ENCODE measurements around the gene AZU1. TPM values are rescaled to one million over a fixed set of nuclear protein-coding genes. Genes with fewer than 3 reads are reported as not detected.

Gene AZU1
- total and polyA plus RNA-seq, 2 experiments from 2014 or later: not detected

- Histone ChIP-seq H3K9me3 (ENCODE audit: low read depth) (no peaks in the 10 kb centered on the region), H3K79me2 (ENCODE audit: insufficient read depth) (no peaks in the 10 kb centered on the region), H3K9ac (no peak overlapping the region), H2AFZ (no peak overlapping the region), H3K9me2 (ENCODE audit: insufficient read depth) (no peaks in the 10 kb centered on the region), H3K36me3 (ENCODE audit: low read depth) (no peaks in the 10 kb centered on the region), H3K27ac (no peak overlapping the region), H3K4me1 (ENCODE audit: insufficient read depth) (no peaks in the 10 kb centered on the region), H3F3A (ENCODE audit: insufficient read depth) (no peaks in the 10 kb centered on the region), H3K4me2 (ENCODE audit: unreplicated experiment) (no peak overlapping the region), H4K20me1 (ENCODE audit: insufficient read depth) (no peaks in the 10 kb centered on the region), H3K4me3 (no peak overlapping the region), H3K27me3 (replicated peaks; ENCODE audit: insufficient read depth) (no peaks in the 10 kb centered on the region)
- TF ChIP-seq EZH2phosphoT487 (IDR thresholded peaks at IDR 0.05; ENCODE audit: insufficient read depth, low read depth) (no peak), EZH2 (IDR thresholded peaks at IDR 0.05; ENCODE audit: insufficient read depth, poor library complexity, severe bottlenecking) (no peak)
- in situ Hi-C loops (cut with MboI): no loop called here
- no peak for DNase-seq
- WGBS, 2 experiments (ENCODE audit: low coverage in 1 of 2, low lambda C conversion rate in 2 of 2, missing lambda C conversion rate in 2 of 2): 87 to 92% methylated on average over 26 to 29 of the region's 37 CpGs
These were observed 52.2 kb downstream of the AZU1 start for GRCh38 chr19:879711-880438.

MicroRNAs encoded within 50 kb of the gene (microRNA counts, 767-probe panel; counts per million panel counts)
- microRNA hsa-miR-3187-3p: 447 counts per million, percentile 86 among the panel's probes with 10 or more counts

Small RNA genes lying within 50 kb of the gene (microRNA-seq; reads per million reads assigned to microRNA genes)
- gene MIR3187 (ENCODE audit: borderline number of aligned reads) (17.4 reads per million, percentile 26 among the genes with 10 or more reads in this experiment), gene MIR4745 (ENCODE audit: borderline number of aligned reads) (not detected)

Small RNA genes lying within 50 kb of the gene (small RNA-seq; reads per million reads assigned to genes)
- gene MIR3187 (ENCODE audit: low read depth, low replicate concordance): not detected

Other genes starting within 250 kb of the AZU1 start
- 1.8 and 3.1 TPM in 2 replicates for gene HCN2, start 238.0 kb upstream of the AZU1 start, total RNA-seq (2014; rRNA removed; shearing (Covaris generic))
- 0.14 TPM in 1 of 2 replicates, not detected in the other for gene HCN2, start 238.0 kb upstream of the AZU1 start, polyA plus RNA-seq (2016; fragmentation: Nextera tagmentation; extraction: Ambion mirVana)
- 36.2 and 48.8 TPM in 2 replicates for gene POLRMT, start 194.3 kb upstream of the AZU1 start, total RNA-seq (2014; rRNA removed; shearing (Covaris generic))
- 21.8 and 23.6 TPM in 2 replicates for gene POLRMT, start 194.3 kb upstream of the AZU1 start, polyA plus RNA-seq (2016; fragmentation: Nextera tagmentation; extraction: Ambion mirVana)
- gene FGF22, start 188.0 kb upstream of the AZU1 start, total RNA-seq (2014; rRNA removed; shearing (Covaris generic)): 0.13 and 1.2 TPM in 2 replicates
- not detected in 2 replicates for gene FGF22, start 188.0 kb upstream of the AZU1 start, polyA plus RNA-seq (2016; fragmentation: Nextera tagmentation; extraction: Ambion mirVana)
- gene RNF126, start 164.6 kb upstream of the AZU1 start, total RNA-seq (2014; rRNA removed; shearing (Covaris generic)): 71.3 and 72.4 TPM in 2 replicates
- gene RNF126, start 164.6 kb upstream of the AZU1 start, polyA plus RNA-seq (2016; fragmentation: Nextera tagmentation; extraction: Ambion mirVana): 52.7 and 58.5 TPM in 2 replicates
- 97.3 and 100 TPM in 2 replicates for gene FSTL3, start 151.4 kb upstream of the AZU1 start, total RNA-seq (2014; rRNA removed; shearing (Covaris generic))
- gene FSTL3, start 151.4 kb upstream of the AZU1 start, polyA plus RNA-seq (2016; fragmentation: Nextera tagmentation; extraction: Ambion mirVana): 39.2 and 41.4 TPM in 2 replicates
- not detected in 2 replicates for gene PRSS57, start 132.4 kb upstream of the AZU1 start, total RNA-seq (2014; rRNA removed; shearing (Covaris generic))
- not detected in 2 replicates for gene PRSS57, start 132.4 kb upstream of the AZU1 start, polyA plus RNA-seq (2016; fragmentation: Nextera tagmentation; extraction: Ambion mirVana)
- 2.5 and 2.7 TPM in 2 replicates for gene PALM, start 118.9 kb upstream of the AZU1 start, total RNA-seq (2014; rRNA removed; shearing (Covaris generic))
- gene PALM, start 118.9 kb upstream of the AZU1 start, polyA plus RNA-seq (2016; fragmentation: Nextera tagmentation; extraction: Ambion mirVana): 0.32 and 0.36 TPM in 2 replicates
- not detected in 2 replicates for gene MISP, start 76.7 kb upstream of the AZU1 start, total RNA-seq (2014; rRNA removed; shearing (Covaris generic))
- 0.13 TPM in 1 of 2 replicates, not detected in the other for gene MISP, start 76.7 kb upstream of the AZU1 start, polyA plus RNA-seq (2016; fragmentation: Nextera tagmentation; extraction: Ambion mirVana)
- gene PTBP1, start 30.4 kb upstream of the AZU1 start, total RNA-seq (2014; rRNA removed; shearing (Covaris generic)): 175 and 194 TPM in 2 replicates
- gene PTBP1, start 30.4 kb upstream of the AZU1 start, polyA plus RNA-seq (2016; fragmentation: Nextera tagmentation; extraction: Ambion mirVana): 157 and 160 TPM in 2 replicates
- gene PLPPR3, start 5.9 kb upstream of the AZU1 start, total RNA-seq (2014; rRNA removed; shearing (Covaris generic)): 0.32 TPM in 1 of 2 replicates, not detected in the other
- gene PLPPR3, start 5.9 kb upstream of the AZU1 start, polyA plus RNA-seq (2016; fragmentation: Nextera tagmentation; extraction: Ambion mirVana): not detected in 2 replicates
- not detected in 2 replicates for gene PRTN3, start 13.2 kb downstream of the AZU1 start, total RNA-seq (2014; rRNA removed; shearing (Covaris generic))
- gene PRTN3, start 13.2 kb downstream of the AZU1 start, polyA plus RNA-seq (2016; fragmentation: Nextera tagmentation; extraction: Ambion mirVana): not detected in 2 replicates
- 1.4 TPM in 1 of 2 replicates, not detected in the other for gene ELANE, start 24.5 kb downstream of the AZU1 start, total RNA-seq (2014; rRNA removed; shearing (Covaris generic))
- 0.20 and 0.34 TPM in 2 replicates for gene ELANE, start 24.5 kb downstream of the AZU1 start, polyA plus RNA-seq (2016; fragmentation: Nextera tagmentation; extraction: Ambion mirVana)
- 3.2 and 5.7 TPM in 2 replicates for gene CFD, start 31.8 kb downstream of the AZU1 start, total RNA-seq (2014; rRNA removed; shearing (Covaris generic))
- gene CFD, start 31.8 kb downstream of the AZU1 start, polyA plus RNA-seq (2016; fragmentation: Nextera tagmentation; extraction: Ambion mirVana): 4.9 and 5.2 TPM in 2 replicates
- 20.9 and 26.6 TPM in 2 replicates for gene MED16, start 65.3 kb downstream of the AZU1 start, total RNA-seq (2014; rRNA removed; shearing (Covaris generic))
- 66.5 and 66.9 TPM in 2 replicates for gene MED16, start 65.3 kb downstream of the AZU1 start, polyA plus RNA-seq (2016; fragmentation: Nextera tagmentation; extraction: Ambion mirVana)
- not detected in 2 replicates for gene RNU6-9, start 65.6 kb downstream of the AZU1 start, total RNA-seq (2014; rRNA removed; shearing (Covaris generic))
- not detected in 2 replicates for gene RNU6-9, start 65.6 kb downstream of the AZU1 start, polyA plus RNA-seq (2016; fragmentation: Nextera tagmentation; extraction: Ambion mirVana)
- gene R3HDM4, start 85.4 kb downstream of the AZU1 start, total RNA-seq (2014; rRNA removed; shearing (Covaris generic)): 41.6 and 50.9 TPM in 2 replicates
- 52.7 and 58.1 TPM in 2 replicates for gene R3HDM4, start 85.4 kb downstream of the AZU1 start, polyA plus RNA-seq (2016; fragmentation: Nextera tagmentation; extraction: Ambion mirVana)
- not detected in 2 replicates for gene KISS1R, start 89.5 kb downstream of the AZU1 start, total RNA-seq (2014; rRNA removed; shearing (Covaris generic))
- gene KISS1R, start 89.5 kb downstream of the AZU1 start, polyA plus RNA-seq (2016; fragmentation: Nextera tagmentation; extraction: Ambion mirVana): not detected in 2 replicates
- 6.7 and 8.5 TPM in 2 replicates for gene ARID3A, start 98.2 kb downstream of the AZU1 start, total RNA-seq (2014; rRNA removed; shearing (Covaris generic))
- gene ARID3A, start 98.2 kb downstream of the AZU1 start, polyA plus RNA-seq (2016; fragmentation: Nextera tagmentation; extraction: Ambion mirVana): 2.4 and 2.8 TPM in 2 replicates
- gene WDR18, start 156.5 kb downstream of the AZU1 start, total RNA-seq (2014; rRNA removed; shearing (Covaris generic)): 63.5 and 83.4 TPM in 2 replicates
- gene WDR18, start 156.5 kb downstream of the AZU1 start, polyA plus RNA-seq (2016; fragmentation: Nextera tagmentation; extraction: Ambion mirVana): 143 and 157 TPM in 2 replicates
- 0.25 and 0.54 TPM in 2 replicates for gene GRIN3B, start 172.6 kb downstream of the AZU1 start, total RNA-seq (2014; rRNA removed; shearing (Covaris generic))
- not detected in 2 replicates for gene GRIN3B, start 172.6 kb downstream of the AZU1 start, polyA plus RNA-seq (2016; fragmentation: Nextera tagmentation; extraction: Ambion mirVana)
- gene TMEM259, start 193.3 kb downstream of the AZU1 start, total RNA-seq (2014; rRNA removed; shearing (Covaris generic)): 132 and 169 TPM in 2 replicates
- gene TMEM259, start 193.3 kb downstream of the AZU1 start, polyA plus RNA-seq (2016; fragmentation: Nextera tagmentation; extraction: Ambion mirVana): 76.7 and 79.7 TPM in 2 replicates
- gene RNU6-2, start 193.7 kb downstream of the AZU1 start, total RNA-seq (2014; rRNA removed; shearing (Covaris generic)): not detected in 2 replicates
- not detected in 2 replicates for gene RNU6-2, start 193.7 kb downstream of the AZU1 start, polyA plus RNA-seq (2016; fragmentation: Nextera tagmentation; extraction: Ambion mirVana)
- gene CNN2, start 198.8 kb downstream of the AZU1 start, total RNA-seq (2014; rRNA removed; shearing (Covaris generic)): 239 and 244 TPM in 2 replicates
- 400 and 415 TPM in 2 replicates for gene CNN2, start 198.8 kb downstream of the AZU1 start, polyA plus RNA-seq (2016; fragmentation: Nextera tagmentation; extraction: Ambion mirVana)
- gene ABCA7, start 212.3 kb downstream of the AZU1 start, total RNA-seq (2014; rRNA removed; shearing (Covaris generic)): 1.1 and 2.1 TPM in 2 replicates
- 1.7 and 2.6 TPM in 2 replicates for gene ABCA7, start 212.3 kb downstream of the AZU1 start, polyA plus RNA-seq (2016; fragmentation: Nextera tagmentation; extraction: Ambion mirVana)
- 1.5 and 6.3 TPM in 2 replicates for gene ARHGAP45, start 239.3 kb downstream of the AZU1 start, total RNA-seq (2014; rRNA removed; shearing (Covaris generic))
- gene ARHGAP45, start 239.3 kb downstream of the AZU1 start, polyA plus RNA-seq (2016; fragmentation: Nextera tagmentation; extraction: Ambion mirVana): 3.2 and 3.5 TPM in 2 replicates